A673 (cell line): ENCODE data around the gene HIP1. TPM values are rescaled to one million over a fixed set of nuclear protein-coding genes. Genes with fewer than 3 reads are reported as not detected.

ENCODE experiments used
- BruUV-seq: library from RNA; stranded (reverse); fragments of 400-500 nt; replicated peaks from 2 replicates; lab custom pipeline; 2021; lab: Mats Ljungman, UMichigan
- CTCF ChIA-PET: fragments of 300-600 bp; sonication (Branson Sonifier 250); formaldehyde crosslinking; loops from one replicate; lab custom pipeline; 2022; ENCODE audit warnings: antibody characterized with exemption; lab: Charles Lee
- POLR2A ChIA-PET: fragments of 300-600 bp; sonication (Branson Sonifier 250); formaldehyde crosslinking; loops from one replicate; lab custom pipeline; 2022; ENCODE audit warnings: antibody characterized with exemption; ENCODE audit not compliant: low non-redundant PET; lab: Charles Lee
- DNase-seq: peaks from one replicate; pipeline ENCODE4 v3.0.0-alpha.2; 2015; ENCODE audit warnings: low spot score
- H3K27ac ChIP-seq: fragments of 200-600 bp; sonication (generic); 2 replicates; pipeline ENCODE4 v1.5.1; 2016; ENCODE audit warnings: mixed run types, low read depth, mild to moderate bottlenecking, mixed read lengths, antibody characterized with exemption, low read length; ENCODE audit not compliant: poor library complexity, severe bottlenecking
- H3K27me3 ChIP-seq: fragments of 200-600 bp; sonication (generic); replicated peaks from 2 replicates; pipeline ENCODE4 v1.6.1; 2017; ENCODE audit warnings: mixed run types, low read depth, mild to moderate bottlenecking, mixed read lengths, antibody characterized with exemption, low read length; ENCODE audit not compliant: insufficient read depth, poor library complexity
- H3K36me3 ChIP-seq: fragments of 200-600 bp; sonication (generic); 2 replicates; pipeline ENCODE4 v1.6.1; 2016; ENCODE audit warnings: mixed run types, mild to moderate bottlenecking, mixed read lengths, antibody characterized with exemption, low read length; ENCODE audit not compliant: insufficient read depth, poor library complexity, severe bottlenecking
- H3K4me1 ChIP-seq: fragments of 200-600 bp; sonication (generic); 2 replicates; pipeline ENCODE4 v1.6.1; 2017; ENCODE audit warnings: mixed run types, mild to moderate bottlenecking, mixed read lengths, antibody characterized with exemption, low read length; ENCODE audit not compliant: insufficient read depth, poor library complexity, severe bottlenecking
- H3K4me3 ChIP-seq: fragments of 200-600 bp; sonication (generic); 2 replicates; pipeline ENCODE4 v1.5.1; 2016; ENCODE audit warnings: low read depth, mixed run types, mild to moderate bottlenecking, mixed read lengths, low read length; ENCODE audit not compliant: poor library complexity, severe bottlenecking
- H3K9me3 ChIP-seq: fragments of 200-600 bp; sonication (generic); 2 replicates; pipeline ENCODE4 v1.6.1; 2016; ENCODE audit warnings: mixed run types, low read depth, mild to moderate bottlenecking, mixed read lengths, antibody characterized with exemption, low read length; ENCODE audit not compliant: poor library complexity, severe bottlenecking
- EZH2 ChIP-seq: fragments of 200-600 bp; sonication (generic); IDR thresholded peaks from 2 replicates; pipeline ENCODE4 v1.6.1; 2017; ENCODE audit warnings: borderline replicate concordance, low read depth, mild to moderate bottlenecking, mixed read lengths, antibody characterized with exemption, low read length; ENCODE audit not compliant: poor library complexity, severe bottlenecking
- intact Hi-C: fragments of 100-400 bp; cut with micrococcal nuclease; formaldehyde crosslinking; loops from one replicate; pipeline ENCODE4 v1.10.0; 2022; ENCODE audit not compliant: unreplicated experiment
- total RNA-seq: library from RNA; stranded (reverse); gene quantifications from 2 replicates; pipeline ENCODE4 v1.2.3, GENCODE V29; 2021
- TF ChIP-seq, protein P1 (sequence below): fragments of 300-800, 200-600 bp; sonication (generic); conservative IDR thresholded peaks from 2 replicates; pipeline ENCODE4 v1.5.1; 2017; ENCODE audit warnings: low read depth, mild to moderate bottlenecking, antibody characterized with exemption, low read length, moderate library complexity, mixed read lengths

Gene HIP1
- total RNA-seq, 1 experiment from 2014 or later = 25.0 TPM

- TF ChIP-seq, protein P1, sequence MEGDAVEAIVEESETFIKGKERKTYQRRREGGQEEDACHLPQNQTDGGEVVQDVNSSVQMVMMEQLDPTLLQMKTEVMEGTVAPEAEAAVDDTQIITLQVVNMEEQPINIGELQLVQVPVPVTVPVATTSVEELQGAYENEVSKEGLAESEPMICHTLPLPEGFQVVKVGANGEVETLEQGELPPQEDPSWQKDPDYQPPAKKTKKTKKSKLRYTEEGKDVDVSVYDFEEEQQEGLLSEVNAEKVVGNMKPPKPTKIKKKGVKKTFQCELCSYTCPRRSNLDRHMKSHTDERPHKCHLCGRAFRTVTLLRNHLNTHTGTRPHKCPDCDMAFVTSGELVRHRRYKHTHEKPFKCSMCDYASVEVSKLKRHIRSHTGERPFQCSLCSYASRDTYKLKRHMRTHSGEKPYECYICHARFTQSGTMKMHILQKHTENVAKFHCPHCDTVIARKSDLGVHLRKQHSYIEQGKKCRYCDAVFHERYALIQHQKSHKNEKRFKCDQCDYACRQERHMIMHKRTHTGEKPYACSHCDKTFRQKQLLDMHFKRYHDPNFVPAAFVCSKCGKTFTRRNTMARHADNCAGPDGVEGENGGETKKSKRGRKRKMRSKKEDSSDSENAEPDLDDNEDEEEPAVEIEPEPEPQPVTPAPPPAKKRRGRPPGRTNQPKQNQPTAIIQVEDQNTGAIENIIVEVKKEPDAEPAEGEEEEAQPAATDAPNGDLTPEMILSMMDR = no peak
- TF ChIP-seq EZH2 = no peak
- H3K27me3 ChIP-seq = no peaks in the 10 kb centered on the region
- POLR2A ChIA-PET = no interaction called here
- H3K36me3 ChIP-seq = no peaks in the 10 kb centered on the region
- no peaks in the 10 kb centered on the region for H3K4me1 ChIP-seq
- no peak overlapping the region for H3K27ac ChIP-seq
- BruUV-seq = no TSS peak
- CTCF ChIA-PET = no interaction called here
- H3K4me3 ChIP-seq = no peak overlapping the region
- intact Hi-C loops = no loop called here
- no peaks in the 10 kb centered on the region for H3K9me3 ChIP-seq
- no peak for DNase-seq
These were observed 201.0 kb downstream of the HIP1 start for GRCh38 chr7:75537731-75538130.

- DNase-seq = no peak
- no peak overlapping the region for H3K4me3 ChIP-seq
- CTCF ChIA-PET = no interaction called here
- no peaks in the 10 kb centered on the region for H3K4me1 ChIP-seq
- no peaks in the 10 kb centered on the region for H3K36me3 ChIP-seq
- TF ChIP-seq EZH2 = no peak
- TF ChIP-seq, protein P1 = no peak
- H3K9me3 ChIP-seq = no peaks in the 10 kb centered on the region
- H3K27me3 ChIP-seq = no peaks in the 10 kb centered on the region
- no TSS peak for BruUV-seq
- H3K27ac ChIP-seq = no peak overlapping the region
- POLR2A ChIA-PET = no interaction called here
- intact Hi-C loops = no loop called here
These were observed 201.7 kb downstream of the HIP1 start for GRCh38 chr7:75536940-75537538.

GRCh38 chr7:75536491-75536890 lies 202.2 kb downstream of the HIP1 start:
- intact Hi-C loops = no loop called here
- no peaks in the 10 kb centered on the region for H3K9me3 ChIP-seq
- TF ChIP-seq, protein P1 = no peak
- no peak for TF ChIP-seq EZH2
- CTCF ChIA-PET = no interaction called here
- no peak for DNase-seq
- no peaks in the 10 kb centered on the region for H3K36me3 ChIP-seq
- H3K27ac ChIP-seq = no peak overlapping the region
- BruUV-seq = no TSS peak
- no peak overlapping the region for H3K4me3 ChIP-seq
- no peaks in the 10 kb centered on the region for H3K4me1 ChIP-seq
- no peaks in the 10 kb centered on the region for H3K27me3 ChIP-seq
- POLR2A ChIA-PET = no interaction called here
